ENCODE measurements around the gene NEUROD2. TPM values are rescaled to one million over a fixed set of nuclear protein-coding genes. Genes with fewer than 3 reads are reported as not detected.
A peak's percentile ranks its signal among the peaks of the same experiment; 100 is the strongest.

Gene NEUROD2
- total RNA-seq, 1 donor from 2014 or later, result not detected

GRCh38 chr17:39596543-39597267 lies 11.0 kb downstream of the NEUROD2 start:
- no peak for DNase-seq (ENCODE audit: low spot score)
- no peak overlapping the region for H3K27ac Mint-ChIP-seq
- peaks cover 91% of the 10 kb centered on the region for H4K20me1 ChIP-seq (ENCODE audit: low read depth)
- H3K9me3 ChIP-seq (ENCODE audit: low read depth), result no peaks in the 10 kb centered on the region
- peaks cover 6% of the 10 kb centered on the region for H3K9me3 Mint-ChIP-seq
- H3K27me3 ChIP-seq, result peaks cover 100% of the 10 kb centered on the region
- no peaks in the 10 kb centered on the region for H3K36me3 ChIP-seq
- H3K4me1 ChIP-seq, result no peaks in the 10 kb centered on the region
- no peaks in the 10 kb centered on the region for H3K79me2 ChIP-seq (ENCODE audit: low read depth)
- H3K4me1 Mint-ChIP-seq, result no peaks in the 10 kb centered on the region
- H3K9ac ChIP-seq, result no peak overlapping the region
- no peaks in the 10 kb centered on the region for H3K36me3 Mint-ChIP-seq
- no peak overlapping the region for H2AFZ ChIP-seq (replicated peaks)
- H3F3A ChIP-seq (ENCODE audit: low read depth), result peaks cover 6% of the 10 kb centered on the region
- no peak overlapping the region for H3K4me3 Mint-ChIP-seq
- H3K27ac ChIP-seq, result no peak overlapping the region
- peak; percentile 94 for TF ChIP-seq EZH2 (IDR thresholded peaks at IDR 0.05)
- peak; percentile 97 for TF ChIP-seq EZH2phosphoT487 (IDR thresholded peaks at IDR 0.05)
- TF ChIP-seq CTCF (IDR thresholded peaks at IDR 0.05), result no peak
- H3K4me2 ChIP-seq, result no peak overlapping the region
- no peak overlapping the region for H3K4me3 ChIP-seq
- peaks cover 82% of the 10 kb centered on the region for H3K27me3 Mint-ChIP-seq (ENCODE audit: insufficient read depth, low read depth)

- peaks cover 89% of the 10 kb centered on the region for H4K20me1 ChIP-seq (ENCODE audit: low read depth)
- H3K4me2 ChIP-seq, result no peak overlapping the region
- peaks cover 6% of the 10 kb centered on the region for H3F3A ChIP-seq (ENCODE audit: low read depth)
- TF ChIP-seq EZH2 (IDR thresholded peaks at IDR 0.05), result no peak
- no peak for TF ChIP-seq CTCF (IDR thresholded peaks at IDR 0.05)
- TF ChIP-seq EZH2phosphoT487 (IDR thresholded peaks at IDR 0.05), result no peak
- H2AFZ ChIP-seq (replicated peaks), result no peak overlapping the region
- H3K4me3 Mint-ChIP-seq, result peak overlapping the region; percentile 55
- H3K9me3 ChIP-seq (ENCODE audit: low read depth), result no peaks in the 10 kb centered on the region
- H3K36me3 ChIP-seq, result no peaks in the 10 kb centered on the region
- DNase-seq (ENCODE audit: low spot score), result no peak
- H3K4me1 Mint-ChIP-seq, result no peaks in the 10 kb centered on the region
- no peaks in the 10 kb centered on the region for H3K4me1 ChIP-seq
- no peak overlapping the region for H3K27ac ChIP-seq
- H3K27me3 Mint-ChIP-seq (ENCODE audit: insufficient read depth, low read depth), result peaks cover 81% of the 10 kb centered on the region
- no peak overlapping the region for H3K27ac Mint-ChIP-seq
- no peaks in the 10 kb centered on the region for H3K36me3 Mint-ChIP-seq
- peaks cover 3% of the 10 kb centered on the region for H3K9me3 Mint-ChIP-seq
- H3K27me3 ChIP-seq, result peaks cover 100% of the 10 kb centered on the region
- no peak overlapping the region for H3K9ac ChIP-seq
- no peak overlapping the region for H3K4me3 ChIP-seq
- no peaks in the 10 kb centered on the region for H3K79me2 ChIP-seq (ENCODE audit: low read depth)
Observed at GRCh38 chr17:39595928-39596510, 11.7 kb downstream of the NEUROD2 start.

- Histone ChIP-seq H3K9ac (no peak overlapping the region), H3K27me3 (peaks cover 100% of the 10 kb centered on the region), H4K20me1 (ENCODE audit: low read depth) (peaks cover 82% of the 10 kb centered on the region), H3K4me3 (no peak overlapping the region), H2AFZ (replicated peaks) (no peak overlapping the region), H3K36me3 (no peaks in the 10 kb centered on the region), H3K4me2 (no peak overlapping the region), H3K9me3 (ENCODE audit: low read depth) (no peaks in the 10 kb centered on the region), H3F3A (ENCODE audit: low read depth) (peaks cover 6% of the 10 kb centered on the region), H3K79me2 (ENCODE audit: low read depth) (no peaks in the 10 kb centered on the region), H3K27ac (no peak overlapping the region), H3K4me1 (no peaks in the 10 kb centered on the region)
- Mint-ChIP-seq H3K4me3 (no peak overlapping the region), H3K27me3 (ENCODE audit: insufficient read depth, low read depth) (peaks cover 76% of the 10 kb centered on the region), H3K4me1 (no peaks in the 10 kb centered on the region), H3K36me3 (no peaks in the 10 kb centered on the region), H3K9me3 (peaks cover 3% of the 10 kb centered on the region), H3K27ac (no peak overlapping the region)
- DNase-seq (ENCODE audit: low spot score), result no peak
- TF ChIP-seq EZH2 (IDR thresholded peaks at IDR 0.05) (no peak), CTCF (IDR thresholded peaks at IDR 0.05) (no peak), EZH2phosphoT487 (IDR thresholded peaks at IDR 0.05) (no peak)
Observed at GRCh38 chr17:39595294-39595693, 12.4 kb downstream of the NEUROD2 start.

Data from neural progenitor cell (in vitro differentiated cells).